ENCODE results near the gene C8B. TPM values are rescaled to one million over a fixed set of nuclear protein-coding genes. Genes with fewer than 3 reads are reported as not detected.

The C8B gene
- total and polyA plus RNA-seq, 2 experiments from 2014 or later = not detected

DNA sequence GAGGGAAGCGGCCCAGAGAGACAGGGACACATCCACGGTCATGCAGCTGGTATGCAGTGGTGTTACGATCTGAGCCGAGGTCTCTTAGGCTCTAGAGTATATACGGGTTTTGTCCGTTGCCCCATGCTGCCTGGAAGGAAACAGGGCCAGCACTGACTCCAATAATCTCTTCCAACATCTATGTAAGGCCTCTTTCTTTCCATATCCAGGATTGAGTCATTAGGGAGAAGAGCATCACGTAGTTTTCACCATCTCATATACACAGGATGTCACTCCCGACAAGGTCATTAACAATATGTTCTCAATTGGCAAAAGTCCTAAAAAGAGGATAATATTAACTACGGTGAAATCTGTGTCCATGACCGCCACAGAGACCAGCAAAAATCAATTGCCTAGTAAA, 4.4 kb downstream of the C8B start:
- H4K20me1 ChIP-seq (replicated peaks; ENCODE audit: insufficient read depth) = no peaks in the 10 kb centered on the region
- H3K27ac ChIP-seq (ENCODE audit: low read depth) = no peak overlapping the region
- no peaks in the 10 kb centered on the region for H3K27me3 ChIP-seq (ENCODE audit: insufficient read depth)
- H3K27ac Mint-ChIP-seq = no peak overlapping the region
- H3K4me1 Mint-ChIP-seq = peaks cover 12% of the 10 kb centered on the region; the same call in 2 of the 3 replicates
- no peak overlapping the region for H2AFZ ChIP-seq
- no peak overlapping the region for H3K4me3 ChIP-seq
- H3K36me3 Mint-ChIP-seq (ENCODE audit: low read depth) = no peaks in the 10 kb centered on the region
- H3K4me1 ChIP-seq (ENCODE audit: insufficient read depth) = no peaks in the 10 kb centered on the region
- H3K79me2 ChIP-seq (replicated peaks; ENCODE audit: insufficient read depth) = no peaks in the 10 kb centered on the region
- H3K27me3 Mint-ChIP-seq (ENCODE audit: insufficient read depth, low read depth, poor library complexity) = peaks cover 2% of the 10 kb centered on the region
- TF ChIP-seq NANOG (IDR thresholded peaks at IDR 0.05; ENCODE audit: borderline replicate concordance) (no peak), STAT1 (IDR thresholded peaks at IDR 0.05; ENCODE audit: unreplicated experiment) (no peak), ZNF331 (CRISPR knock-in tag; IDR thresholded peaks at IDR 0.05; ENCODE audit: low read depth) (no peak), EZH2 (IDR thresholded peaks at IDR 0.05; ENCODE audit: low read depth, unreplicated experiment) (no peak), REST (IDR thresholded peaks at IDR 0.05; ENCODE audit: unreplicated experiment) (no peak), JUNB (IDR thresholded peaks at IDR 0.05; ENCODE audit: unreplicated experiment) (no peak), ZNF114 (CRISPR knock-in tag; IDR thresholded peaks at IDR 0.05) (no peak), POLR2AphosphoS5 (IDR thresholded peaks at IDR 0.05; ENCODE audit: low read depth) (no peak), CREB1 (CRISPR knock-in tag; IDR thresholded peaks at IDR 0.05; ENCODE audit: low read depth) (no peak), ETS1 (IDR thresholded peaks at IDR 0.05) (no peak), EZH2phosphoT487 (IDR thresholded peaks at IDR 0.05; ENCODE audit: unreplicated experiment) (no peak)
- TF ChIP-seq, protein P1, sequence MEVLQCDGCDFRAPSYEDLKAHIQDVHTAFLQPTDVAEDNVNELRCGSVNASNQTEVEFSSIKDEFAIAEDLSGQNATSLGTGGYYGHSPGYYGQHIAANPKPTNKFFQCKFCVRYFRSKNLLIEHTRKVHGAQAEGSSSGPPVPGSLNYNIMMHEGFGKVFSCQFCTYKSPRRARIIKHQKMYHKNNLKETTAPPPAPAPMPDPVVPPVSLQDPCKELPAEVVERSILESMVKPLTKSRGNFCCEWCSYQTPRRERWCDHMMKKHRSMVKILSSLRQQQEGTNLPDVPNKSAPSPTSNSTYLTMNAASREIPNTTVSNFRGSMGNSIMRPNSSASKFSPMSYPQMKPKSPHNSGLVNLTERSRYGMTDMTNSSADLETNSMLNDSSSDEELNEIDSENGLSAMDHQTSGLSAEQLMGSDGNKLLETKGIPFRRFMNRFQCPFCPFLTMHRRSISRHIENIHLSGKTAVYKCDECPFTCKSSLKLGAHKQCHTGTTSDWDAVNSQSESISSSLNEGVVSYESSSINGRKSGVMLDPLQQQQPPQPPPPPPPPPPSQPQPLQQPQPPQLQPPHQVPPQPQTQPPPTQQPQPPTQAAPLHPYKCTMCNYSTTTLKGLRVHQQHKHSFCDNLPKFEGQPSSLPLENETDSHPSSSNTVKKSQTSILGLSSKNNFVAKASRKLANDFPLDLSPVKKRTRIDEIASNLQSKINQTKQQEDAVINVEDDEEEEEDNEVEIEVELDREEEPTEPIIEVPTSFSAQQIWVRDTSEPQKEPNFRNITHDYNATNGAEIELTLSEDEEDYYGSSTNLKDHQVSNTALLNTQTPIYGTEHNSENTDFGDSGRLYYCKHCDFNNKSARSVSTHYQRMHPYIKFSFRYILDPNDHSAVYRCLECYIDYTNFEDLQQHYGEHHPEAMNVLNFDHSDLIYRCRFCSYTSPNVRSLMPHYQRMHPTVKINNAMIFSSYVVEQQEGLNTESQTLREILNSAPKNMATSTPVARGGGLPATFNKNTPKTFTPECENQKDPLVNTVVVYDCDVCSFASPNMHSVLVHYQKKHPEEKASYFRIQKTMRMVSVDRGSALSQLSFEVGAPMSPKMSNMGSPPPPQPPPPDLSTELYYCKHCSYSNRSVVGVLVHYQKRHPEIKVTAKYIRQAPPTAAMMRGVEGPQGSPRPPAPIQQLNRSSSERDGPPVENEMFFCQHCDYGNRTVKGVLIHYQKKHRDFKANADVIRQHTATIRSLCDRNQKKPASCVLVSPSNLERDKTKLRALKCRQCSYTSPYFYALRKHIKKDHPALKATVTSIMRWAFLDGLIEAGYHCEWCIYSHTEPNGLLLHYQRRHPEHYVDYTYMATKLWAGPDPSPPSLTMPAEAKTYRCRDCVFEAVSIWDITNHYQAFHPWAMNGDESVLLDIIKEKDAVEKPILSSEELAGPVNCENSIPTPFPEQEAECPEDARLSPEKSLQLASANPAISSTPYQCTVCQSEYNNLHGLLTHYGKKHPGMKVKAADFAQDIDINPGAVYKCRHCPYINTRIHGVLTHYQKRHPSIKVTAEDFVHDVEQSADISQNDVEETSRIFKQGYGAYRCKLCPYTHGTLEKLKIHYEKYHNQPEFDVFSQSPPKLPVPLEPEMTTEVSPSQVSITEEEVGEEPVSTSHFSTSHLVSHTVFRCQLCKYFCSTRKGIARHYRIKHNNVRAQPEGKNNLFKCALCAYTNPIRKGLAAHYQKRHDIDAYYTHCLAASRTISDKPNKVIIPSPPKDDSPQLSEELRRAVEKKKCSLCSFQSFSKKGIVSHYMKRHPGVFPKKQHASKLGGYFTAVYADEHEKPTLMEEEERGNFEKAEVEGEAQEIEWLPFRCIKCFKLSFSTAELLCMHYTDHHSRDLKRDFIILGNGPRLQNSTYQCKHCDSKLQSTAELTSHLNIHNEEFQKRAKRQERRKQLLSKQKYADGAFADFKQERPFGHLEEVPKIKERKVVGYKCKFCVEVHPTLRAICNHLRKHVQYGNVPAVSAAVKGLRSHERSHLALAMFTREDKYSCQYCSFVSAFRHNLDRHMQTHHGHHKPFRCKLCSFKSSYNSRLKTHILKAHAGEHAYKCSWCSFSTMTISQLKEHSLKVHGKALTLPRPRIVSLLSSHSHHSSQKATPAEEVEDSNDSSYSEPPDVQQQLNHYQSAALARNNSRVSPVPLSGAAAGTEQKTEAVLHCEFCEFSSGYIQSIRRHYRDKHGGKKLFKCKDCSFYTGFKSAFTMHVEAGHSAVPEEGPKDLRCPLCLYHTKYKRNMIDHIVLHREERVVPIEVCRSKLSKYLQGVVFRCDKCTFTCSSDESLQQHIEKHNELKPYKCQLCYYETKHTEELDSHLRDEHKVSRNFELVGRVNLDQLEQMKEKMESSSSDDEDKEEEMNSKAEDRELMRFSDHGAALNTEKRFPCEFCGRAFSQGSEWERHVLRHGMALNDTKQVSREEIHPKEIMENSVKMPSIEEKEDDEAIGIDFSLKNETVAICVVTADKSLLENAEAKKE (CRISPR knock-in tag; IDR thresholded peaks at IDR 0.05) = no peak
- TF ChIP-seq, protein P2, sequence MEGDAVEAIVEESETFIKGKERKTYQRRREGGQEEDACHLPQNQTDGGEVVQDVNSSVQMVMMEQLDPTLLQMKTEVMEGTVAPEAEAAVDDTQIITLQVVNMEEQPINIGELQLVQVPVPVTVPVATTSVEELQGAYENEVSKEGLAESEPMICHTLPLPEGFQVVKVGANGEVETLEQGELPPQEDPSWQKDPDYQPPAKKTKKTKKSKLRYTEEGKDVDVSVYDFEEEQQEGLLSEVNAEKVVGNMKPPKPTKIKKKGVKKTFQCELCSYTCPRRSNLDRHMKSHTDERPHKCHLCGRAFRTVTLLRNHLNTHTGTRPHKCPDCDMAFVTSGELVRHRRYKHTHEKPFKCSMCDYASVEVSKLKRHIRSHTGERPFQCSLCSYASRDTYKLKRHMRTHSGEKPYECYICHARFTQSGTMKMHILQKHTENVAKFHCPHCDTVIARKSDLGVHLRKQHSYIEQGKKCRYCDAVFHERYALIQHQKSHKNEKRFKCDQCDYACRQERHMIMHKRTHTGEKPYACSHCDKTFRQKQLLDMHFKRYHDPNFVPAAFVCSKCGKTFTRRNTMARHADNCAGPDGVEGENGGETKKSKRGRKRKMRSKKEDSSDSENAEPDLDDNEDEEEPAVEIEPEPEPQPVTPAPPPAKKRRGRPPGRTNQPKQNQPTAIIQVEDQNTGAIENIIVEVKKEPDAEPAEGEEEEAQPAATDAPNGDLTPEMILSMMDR (conservative IDR thresholded peaks at IDR 0.05; ENCODE audit: low read depth in 2 of 2) = no peak
- H3K9me2 ChIP-seq (ENCODE audit: insufficient read depth) = no peaks in the 10 kb centered on the region; the same call in 1 of the 2 replicates
- H3F3A ChIP-seq (replicated peaks; ENCODE audit: low read depth) = no peaks in the 10 kb centered on the region
- ATAC-seq (no peak), DNase-seq (ENCODE audit: low spot score) (no peak)
- no peak overlapping the region for H3K4me2 ChIP-seq
- H3K36me3 ChIP-seq (ENCODE audit: insufficient read depth) = no peaks in the 10 kb centered on the region
- H3K9me3 Mint-ChIP-seq = no peaks in the 10 kb centered on the region
- H3K4me3 Mint-ChIP-seq = no peak overlapping the region

Data from GM23338 (cell line).